Activated CD4-positive, alpha-beta T cell treated with anti-CD3 and anti-CD28 coated beads, Interleukin-2, amount 50 U/mL, for 4 hours (primary cell): ENCODE measurements around the gene C18orf54.
A peak's percentile ranks its signal among the peaks of the same experiment; 100 is the strongest.
"Not testable (repeated sequence)": the region's sequence is repeated elsewhere in the genome, so short reads cannot be mapped to it uniquely, and the experiment has no call there.

Source experiments
- DNase-seq, 2 experiments: peaks; one replicate each; pipeline ENCODE4 v3.0.0-alpha.2; 2020

C18orf54 gene

DNA sequence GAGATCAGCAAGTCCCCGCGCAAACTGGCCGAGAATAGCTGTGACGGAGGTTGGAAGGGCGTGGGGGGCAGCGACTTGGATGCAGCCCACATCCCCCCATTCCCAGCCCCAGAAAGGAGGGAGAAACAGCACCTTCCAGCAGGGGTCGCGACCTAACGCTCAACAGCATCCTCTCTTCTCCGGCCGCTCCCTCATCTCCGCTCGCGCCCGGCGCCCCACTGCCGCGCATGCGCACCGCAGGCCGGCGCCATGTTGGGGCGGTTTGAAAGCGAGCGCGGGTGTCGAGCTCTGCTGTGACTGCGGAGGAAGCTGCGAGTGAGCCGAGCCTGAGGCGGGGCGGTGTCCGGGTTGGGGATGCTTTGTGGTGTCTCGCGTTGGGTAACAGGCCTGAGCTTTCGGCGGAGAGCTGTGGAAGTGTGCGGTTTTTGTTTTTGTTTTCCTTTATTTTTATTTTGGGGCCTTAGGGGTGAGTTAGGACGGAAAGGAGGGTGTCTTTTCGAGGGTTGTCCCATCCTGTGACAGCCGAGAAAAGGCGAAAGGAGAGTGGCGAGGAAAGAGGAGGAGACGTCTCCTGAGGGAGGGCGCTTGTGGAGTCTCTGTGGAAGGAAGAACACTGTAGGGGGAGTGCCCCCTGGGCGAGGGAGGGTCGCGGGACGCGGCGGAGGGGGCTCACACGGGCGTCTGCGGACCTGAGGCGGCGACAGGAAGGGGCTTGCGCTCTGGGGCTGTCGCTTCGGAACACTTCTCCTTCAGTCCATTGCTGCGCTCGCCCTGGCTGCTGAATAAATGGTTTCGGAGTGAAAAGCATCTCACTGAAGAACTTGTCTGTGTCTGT is at the start of gene C18orf54, which contains the start of gene STARD6:
TSS of gene C18orf54 (plus strand) at position 247 of the 835 bp plus-strand sequence. CDS start 2,667 bp downstream, outside the sequence.
TSS of gene STARD6 (minus strand) at position 199 of the 835 bp plus-strand sequence. CDS start 3,285 bp downstream, outside the sequence.
- DNase-seq, result peak; percentile 81 to 84

DNA sequence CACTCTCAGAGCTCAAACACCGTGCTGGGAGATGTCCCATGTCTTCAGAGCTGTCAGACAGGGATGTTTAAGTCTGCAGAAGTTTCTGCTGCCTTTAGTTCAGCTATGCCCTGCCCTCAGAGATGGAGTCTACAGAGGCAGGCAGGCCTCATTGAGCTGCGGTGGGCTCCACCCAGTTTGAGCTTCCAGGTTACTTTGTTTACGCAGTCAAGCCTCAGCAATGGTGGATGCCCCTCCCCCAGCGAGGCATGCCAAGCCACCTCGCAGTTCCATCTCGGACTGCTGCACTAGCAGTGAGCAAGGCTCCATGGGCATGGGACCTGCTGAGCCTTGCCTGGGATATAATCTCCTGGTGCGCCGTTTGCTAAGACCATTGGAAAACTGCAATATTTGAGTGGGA is 48.1 kb upstream of the C18orf54 start:
- not testable (repeated sequence) for DNase-seq

DNA sequence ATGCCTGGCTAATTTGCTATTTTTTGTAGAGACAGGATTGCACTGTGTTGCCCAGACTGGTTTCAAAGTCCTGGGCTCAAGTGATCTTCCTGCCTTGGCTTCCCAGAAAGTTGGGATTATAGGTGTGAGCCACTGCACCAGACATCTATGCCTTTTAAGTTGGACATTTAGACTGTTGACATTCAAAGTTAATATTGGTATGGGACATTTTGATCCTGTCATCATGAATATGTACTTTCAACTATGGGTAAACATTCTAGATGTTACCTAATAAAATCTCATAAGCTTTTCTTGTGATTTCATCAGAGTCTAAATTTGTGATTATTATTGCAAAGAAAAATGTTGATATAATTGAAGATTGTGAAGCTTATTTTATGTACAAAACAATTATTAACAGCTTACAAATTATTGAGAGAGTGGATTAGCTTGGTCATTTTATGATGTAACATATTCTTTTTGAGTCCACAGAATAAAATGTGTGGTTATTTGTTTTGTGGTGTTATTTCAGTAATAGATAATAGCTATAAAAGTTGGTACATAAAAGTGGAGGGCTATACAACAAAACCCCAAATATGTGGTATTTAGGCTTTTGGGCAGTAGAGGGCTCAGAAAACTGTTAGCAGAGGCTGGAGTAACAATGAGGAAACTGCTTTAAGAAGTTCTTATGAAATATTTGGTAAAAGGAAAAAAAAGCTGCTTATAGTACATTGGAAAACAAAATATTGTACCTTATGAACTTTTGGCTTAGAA is 41.5 kb upstream of the C18orf54 start:
- DNase-seq, result no peak

DNA sequence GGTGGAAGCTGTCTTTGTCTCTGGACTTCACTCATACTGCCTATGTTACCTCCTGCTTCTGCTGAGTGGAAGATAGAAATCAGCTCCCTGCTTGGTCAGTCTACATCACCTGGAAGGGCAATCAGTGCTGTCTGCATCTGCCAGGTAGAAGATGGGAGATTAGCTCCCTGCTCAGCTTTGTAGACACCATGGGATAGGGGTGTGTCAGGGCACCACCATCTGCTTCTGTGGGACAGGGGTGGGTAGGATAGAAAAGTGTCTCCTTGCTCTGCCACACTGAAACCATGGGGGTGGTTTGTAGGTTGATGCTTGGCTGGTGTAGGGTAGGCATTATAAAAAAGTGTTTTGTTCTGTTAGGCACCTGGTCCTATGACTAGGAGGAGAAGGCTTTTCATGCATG is 34.1 kb upstream of the C18orf54 start:
- DNase-seq, result no peak

DNA sequence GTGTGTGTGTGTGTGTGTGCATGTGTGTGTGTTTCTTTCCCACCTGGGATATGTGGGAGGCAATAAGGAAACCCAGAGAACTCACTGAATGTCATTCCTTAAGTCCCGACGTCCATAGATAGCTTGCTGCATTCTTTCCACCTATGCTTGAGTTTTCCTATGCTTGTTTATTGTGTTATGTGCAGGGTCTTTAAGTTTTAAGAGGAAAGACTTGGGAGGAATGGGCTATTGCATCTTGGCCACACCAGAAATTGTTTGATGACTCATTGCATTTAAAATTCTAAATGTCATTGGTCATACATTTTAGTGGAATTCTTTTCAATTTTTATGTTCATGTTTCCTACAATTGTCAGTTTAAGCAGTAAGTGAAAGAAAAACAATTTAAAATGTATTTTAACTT is 33.7 kb upstream of the C18orf54 start:
- no peak for DNase-seq

DNA sequence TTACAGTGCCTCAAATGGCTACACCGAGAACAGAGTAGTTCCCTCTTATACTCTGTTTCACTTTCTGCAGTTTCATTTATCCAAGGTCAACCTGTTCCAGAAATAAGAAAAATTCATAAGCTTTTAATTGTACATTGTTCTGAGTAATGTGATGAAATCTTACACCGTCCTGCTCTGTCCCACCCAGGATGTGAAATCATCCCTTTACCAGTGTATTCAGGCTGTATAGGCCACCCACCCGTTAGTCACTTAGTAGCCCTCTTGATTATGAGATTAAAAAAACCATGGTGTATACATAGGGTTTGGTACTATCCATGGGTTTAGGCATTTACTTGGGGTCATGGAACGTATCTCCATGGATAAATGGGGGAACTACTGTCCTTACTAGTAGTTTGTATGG is 29.9 kb upstream of the C18orf54 start:
- no peak for DNase-seq

DNA sequence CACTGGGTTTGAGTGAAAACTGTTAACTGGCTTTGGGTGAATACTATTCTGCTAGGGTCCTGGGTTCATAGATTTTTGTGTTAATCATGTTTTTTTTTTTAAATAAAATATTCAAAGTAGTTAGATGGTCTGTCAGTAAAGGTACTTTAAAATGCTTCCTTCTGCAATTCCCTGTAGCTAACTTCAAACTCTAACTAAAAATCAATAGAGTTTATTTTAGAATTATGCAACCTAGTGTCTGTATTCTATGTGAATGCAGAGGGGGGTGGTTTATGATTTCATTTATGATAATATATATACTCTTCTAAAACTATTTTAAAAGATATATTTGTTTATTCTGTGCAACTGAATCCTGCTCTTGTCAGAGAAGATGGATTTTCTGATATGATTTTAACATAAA is 27.9 kb upstream of the C18orf54 start:
- DNase-seq, result no peak

DNA sequence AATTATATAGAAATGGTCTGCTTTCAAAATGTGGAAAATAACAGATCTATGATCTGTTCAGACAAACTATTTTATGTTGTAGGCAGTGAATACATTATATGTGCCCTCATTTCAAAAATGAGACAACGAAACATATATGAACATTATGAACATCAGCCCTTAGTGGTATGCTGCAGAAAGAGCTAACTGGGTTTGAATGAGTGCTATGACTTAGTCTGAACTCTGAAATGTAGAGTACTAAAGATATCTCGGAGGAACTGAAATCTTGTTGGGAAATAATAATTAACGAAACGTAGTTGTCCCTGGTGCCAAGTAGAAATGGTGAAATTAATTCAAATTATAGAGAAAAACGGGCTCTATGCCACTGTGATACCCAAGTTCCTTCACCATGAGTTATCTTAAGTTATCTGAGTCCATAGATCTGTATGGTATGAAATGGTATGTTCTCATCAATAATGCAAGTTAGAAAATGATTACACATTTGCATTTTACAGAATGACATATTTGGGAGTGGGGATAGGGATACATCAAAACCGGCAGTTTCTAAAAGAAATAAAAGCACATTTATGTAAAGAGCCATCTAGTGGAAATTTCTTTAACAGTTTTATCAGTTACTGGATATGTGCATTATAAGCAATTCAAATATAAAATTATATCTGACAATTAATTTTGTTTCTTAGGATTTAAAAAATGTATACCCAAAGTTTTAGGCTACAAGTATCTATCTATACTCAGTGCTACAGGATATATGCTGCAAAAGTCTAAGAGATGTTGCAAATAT is 26.7 kb upstream of the C18orf54 start:
- DNase-seq, result no peak

DNA sequence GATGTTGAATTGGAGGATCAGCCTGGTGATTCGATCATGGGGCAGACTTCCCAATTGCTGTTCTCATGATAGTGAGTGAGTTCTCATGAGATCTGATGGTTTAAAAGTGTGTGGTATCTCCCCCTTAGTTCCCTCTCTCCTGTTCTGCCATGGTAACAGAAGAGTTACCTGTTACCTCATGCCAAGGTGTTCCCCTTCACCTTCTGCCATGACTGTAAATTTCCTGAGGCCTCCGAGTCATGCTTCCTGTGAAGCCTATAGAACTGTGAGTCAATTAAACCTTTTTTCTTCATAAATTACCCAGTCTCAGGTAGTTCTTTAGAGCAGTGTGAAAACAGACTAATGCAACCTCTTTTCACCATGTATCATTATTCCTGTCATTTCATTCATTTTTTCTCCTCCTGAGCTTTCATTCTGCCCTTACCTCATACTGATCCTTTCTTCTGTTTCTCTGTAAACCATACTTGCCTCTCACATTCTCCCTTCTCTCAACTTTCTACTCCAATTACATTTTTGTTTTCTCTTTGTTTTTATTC is 22.0 kb upstream of the C18orf54 start:
- DNase-seq, result peak in 1 of 2 experiments; percentile 3

DNA sequence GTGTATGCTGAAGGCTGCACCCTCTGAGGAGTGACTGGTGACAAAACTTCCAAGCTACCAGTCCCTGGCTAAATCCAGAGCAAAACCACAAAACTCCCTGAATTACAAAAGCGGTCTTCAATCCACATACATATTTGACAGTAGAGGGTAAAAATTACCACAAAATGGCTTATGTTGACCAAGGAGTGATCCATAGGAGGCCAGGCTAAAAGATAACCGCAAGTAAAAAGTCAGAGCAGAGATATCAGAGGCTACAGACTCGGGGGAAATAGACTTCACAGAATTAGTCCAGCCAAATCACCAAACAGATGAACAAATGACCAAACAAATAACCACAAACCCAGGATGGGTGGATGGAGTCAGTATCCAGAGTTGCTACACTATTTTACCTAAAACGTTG is 19.5 kb upstream of the C18orf54 start:
- DNase-seq, result no peak

DNA sequence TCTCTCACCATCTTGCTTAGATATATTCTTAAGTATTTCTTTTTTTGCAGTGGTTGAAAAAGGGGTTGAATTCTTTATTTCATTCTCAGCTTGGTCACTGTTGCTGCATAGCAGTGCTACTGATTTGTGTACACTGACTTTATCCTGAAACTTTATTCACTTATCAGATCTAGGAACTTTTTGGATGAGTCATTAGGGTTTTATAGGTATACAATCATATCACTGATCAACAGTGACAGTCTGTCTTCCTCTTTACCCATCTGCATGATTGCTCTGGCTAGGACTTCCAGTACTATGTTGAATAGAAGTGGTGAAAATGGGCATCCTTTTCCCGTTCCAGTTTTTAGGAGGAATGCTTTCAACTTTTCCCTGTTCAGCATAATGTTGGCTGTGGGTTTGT is 6.5 kb upstream of the C18orf54 start:
- DNase-seq, result no peak

DNA sequence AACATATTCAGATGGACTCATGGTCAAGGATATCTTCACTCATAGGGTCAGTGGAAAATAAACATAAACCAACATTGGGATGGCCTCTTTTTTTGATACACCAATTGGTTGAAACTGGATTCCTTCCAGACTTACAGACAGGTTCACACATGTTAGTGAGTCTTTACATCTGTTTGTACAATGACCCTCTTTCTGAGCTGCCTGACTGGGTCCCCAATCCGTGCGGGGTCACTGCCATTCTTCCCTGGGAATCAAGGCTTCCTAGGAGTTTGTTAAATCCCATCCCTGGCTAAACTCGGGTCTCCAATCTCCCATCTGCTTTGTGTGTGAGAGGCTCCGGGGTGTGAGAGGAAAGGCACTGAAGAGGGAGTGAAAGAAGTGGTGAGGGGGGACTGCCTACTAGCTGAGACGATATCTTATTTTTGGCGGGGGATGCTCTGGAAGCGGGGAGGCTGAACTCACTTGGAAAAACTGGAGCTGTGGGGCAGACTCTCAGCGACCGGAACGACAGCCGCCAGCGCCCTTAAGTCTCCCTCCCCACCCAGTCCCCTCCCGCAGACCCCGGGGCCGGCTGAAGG is 535 bp upstream of the C18orf54 start:
- no peak for DNase-seq

DNA sequence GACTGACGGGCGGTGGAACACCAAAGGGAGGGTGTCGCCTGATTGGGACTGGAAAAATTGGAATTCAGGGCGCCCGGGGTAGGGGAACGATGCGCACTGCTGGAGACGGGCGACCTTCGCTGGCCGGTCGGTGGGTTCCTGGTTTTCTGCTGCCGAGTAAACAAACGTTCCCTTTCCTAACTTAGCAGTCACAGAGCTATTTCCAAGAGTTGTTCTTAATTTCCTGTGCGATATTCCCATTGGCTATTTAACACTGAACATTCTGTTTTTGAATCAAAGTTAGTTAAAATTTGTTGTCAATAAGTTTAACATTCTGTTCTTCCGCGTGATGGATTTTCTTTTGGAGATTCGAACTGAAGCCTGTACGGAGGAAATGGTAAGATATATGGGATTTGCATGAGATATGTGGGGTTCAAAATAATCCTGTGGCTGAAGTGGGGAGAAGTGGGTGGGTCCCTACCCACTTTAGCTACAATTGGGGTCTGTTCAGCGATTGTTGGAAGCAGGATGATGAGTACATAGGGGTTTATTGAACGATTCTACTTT is 862 bp downstream of the C18orf54 start:
- DNase-seq, result no peak

DNA sequence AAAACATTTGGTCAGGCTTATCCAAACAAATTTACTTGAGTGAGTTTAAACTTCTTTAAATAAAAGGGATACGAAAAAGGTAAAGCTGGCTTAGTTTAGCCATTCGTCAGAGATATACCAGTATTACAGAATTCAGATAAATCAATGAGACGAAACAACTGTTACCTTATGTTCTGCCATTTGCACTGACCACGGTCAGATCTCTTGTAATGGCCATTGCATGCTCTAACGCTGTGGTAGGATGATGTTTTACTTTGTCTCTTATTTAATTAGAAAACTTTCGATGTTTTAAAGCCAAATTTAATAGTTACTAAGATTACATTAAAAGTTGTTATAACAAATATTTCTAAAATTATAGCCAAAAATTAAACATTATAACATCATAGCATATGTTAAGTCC is 1.5 kb downstream of the C18orf54 start:
- DNase-seq, result no peak

DNA sequence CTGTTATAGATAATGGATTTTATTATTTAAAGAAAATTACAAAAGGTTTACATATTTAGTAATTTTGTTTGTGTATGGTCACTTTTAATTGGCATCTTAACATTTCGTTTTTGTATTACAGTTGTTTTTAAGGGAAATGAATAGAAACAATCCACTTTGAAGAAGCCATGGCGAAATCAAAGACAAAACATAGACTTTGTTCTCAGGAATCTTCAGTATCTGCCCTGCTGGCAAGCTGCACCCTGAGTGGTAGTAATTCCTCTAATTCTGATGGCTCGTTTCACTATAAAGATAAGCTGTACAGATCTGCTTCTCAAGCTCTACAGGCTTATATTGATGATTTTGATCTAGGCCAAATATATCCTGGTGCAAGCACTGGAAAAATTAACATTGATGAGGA is 2.7 kb downstream of the C18orf54 start:
- DNase-seq, result no peak

DNA sequence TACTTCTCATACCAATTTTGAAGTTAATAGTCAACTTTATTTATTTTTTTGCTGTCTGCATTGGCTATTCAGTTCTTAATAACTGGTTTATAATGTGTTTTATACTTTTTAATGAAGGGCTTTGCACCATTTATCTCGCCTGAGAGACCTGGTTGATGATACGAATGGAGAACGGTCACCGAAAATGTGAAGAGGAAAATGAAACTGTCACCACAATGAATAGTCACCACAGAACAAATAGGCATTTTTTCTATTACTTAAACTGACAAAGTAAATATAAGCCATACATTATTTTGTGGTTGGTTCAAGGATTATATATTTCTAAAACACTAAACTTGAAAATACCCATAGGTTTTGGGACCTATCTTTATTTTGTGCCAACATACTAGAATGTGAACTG is 20.4 kb downstream of the C18orf54 start:
- DNase-seq, result no peak

DNA sequence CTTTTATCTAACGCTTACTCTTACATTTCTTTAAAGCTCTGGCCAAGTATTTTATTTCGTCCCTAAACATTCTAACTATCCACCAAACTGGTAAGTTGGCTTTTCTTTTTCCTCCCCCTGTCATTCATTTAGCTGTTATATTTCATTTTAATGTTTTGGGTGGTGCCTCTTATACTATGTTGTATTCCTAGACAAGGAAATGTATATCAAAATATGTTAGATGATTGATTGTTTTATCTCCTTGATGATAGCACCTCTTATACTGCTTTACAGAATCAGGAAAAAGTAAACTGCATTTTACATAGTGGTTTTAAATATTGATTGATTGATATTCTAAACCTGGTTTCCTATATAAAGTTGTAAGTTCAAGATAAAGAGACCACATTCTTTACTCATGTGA is 23.9 kb downstream of the C18orf54 start:
- no peak for DNase-seq

DNA sequence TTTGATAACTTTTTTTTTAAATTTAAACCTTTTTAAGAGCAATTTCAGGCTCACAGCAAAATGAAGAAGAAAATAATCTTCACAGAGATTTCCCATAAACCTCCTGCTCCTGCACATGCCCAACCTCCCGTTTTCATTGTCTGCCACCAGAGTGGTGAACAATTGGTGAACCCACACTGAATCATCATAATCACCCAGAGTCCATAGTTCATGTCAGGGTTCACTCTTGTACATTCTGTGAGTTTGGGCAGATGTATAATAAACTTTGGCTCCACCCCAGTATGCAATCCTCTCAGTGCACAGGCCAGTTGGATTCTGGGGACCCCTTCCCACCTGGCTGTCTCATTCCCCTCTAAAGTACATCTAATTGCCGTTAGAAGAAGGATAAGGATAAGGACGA is 24.4 kb downstream of the C18orf54 start:
- no peak for DNase-seq

DNA sequence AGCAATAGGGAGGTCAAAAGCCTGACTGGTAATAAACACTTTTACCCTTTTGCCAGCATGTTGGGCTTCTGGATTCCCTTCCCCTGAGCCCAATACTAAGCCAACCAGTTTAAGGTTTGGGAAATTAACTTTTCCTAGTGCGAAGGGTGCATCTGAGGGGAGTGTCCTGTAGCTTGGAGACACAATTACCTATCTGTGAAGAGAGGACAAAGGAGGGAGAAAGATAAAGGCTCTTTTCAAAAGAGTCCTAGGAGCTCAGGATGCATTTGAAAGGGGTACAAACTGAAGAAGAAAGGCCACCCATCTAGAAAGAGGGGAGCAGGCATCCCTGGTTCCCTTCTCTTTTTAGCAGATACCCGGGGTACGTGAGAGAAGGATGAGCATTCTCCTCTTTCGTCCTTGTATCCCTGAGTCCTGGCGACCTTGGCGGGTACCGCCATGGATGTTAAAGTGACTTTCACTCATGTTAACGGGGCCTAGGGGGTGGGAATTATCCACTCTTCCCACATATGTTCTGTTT is 25.1 kb downstream of the C18orf54 start:
- DNase-seq, result no peak

DNA sequence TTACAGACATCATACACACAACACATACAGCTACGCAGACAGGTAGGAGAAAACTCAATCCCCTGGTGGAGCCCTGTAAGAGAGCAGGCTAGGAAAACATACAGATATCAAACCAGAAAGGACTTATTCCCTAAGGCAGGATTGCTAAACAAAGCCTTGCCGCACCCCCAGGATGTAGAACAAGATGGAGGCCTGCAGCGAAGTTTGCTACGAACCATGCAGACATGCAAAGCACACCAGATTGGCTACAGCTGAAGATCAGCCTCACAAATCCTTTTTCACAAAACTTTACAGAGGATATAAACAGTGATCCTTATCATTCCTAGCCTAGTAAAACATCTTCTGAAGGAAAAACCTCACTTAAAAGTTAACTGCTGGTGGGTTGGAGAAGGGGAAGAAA is 28.3 kb downstream of the C18orf54 start:
- no peak for DNase-seq

DNA sequence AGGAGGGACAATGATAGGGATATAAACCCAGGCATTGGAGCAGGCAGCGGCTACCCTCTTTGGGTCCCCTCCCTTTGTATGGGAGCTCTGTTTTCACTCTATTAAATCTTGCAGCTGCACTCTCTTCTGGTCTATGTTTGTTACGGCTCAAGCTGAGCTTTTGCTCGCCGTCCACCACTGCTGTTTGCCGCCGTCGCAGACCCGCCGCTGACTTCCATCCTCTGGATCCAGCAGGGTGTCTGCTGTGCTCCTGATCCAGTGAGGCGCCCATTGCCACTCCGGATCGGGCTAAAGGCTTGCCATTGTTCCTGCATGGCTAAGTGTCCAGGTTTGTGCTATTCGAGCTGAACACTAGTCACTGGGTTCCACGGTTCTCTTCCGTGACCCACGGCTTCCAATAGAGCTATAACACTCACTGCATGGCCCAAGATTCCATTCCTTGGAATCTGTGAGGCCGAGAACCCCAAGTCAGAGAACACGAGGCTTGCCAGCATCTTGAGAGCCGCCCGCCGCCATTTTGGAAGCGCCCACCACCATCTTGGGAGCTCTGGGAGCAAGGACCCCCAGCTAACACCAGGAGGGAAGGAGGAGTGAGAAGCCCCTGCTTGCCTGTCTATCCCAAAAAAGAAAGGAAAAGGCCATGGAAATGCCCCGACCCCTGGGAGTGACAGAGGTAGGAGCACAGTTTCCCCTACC is 29.2 kb downstream of the C18orf54 start:
- DNase-seq, result not testable (repeated sequence)
